Neural cell (in vitro differentiated cells): ENCODE results near the gene EMP3. TPM values are rescaled to one million over a fixed set of nuclear protein-coding genes. Genes with fewer than 3 reads are reported as not detected.

ENCODE experiments used
- H2AFZ ChIP-seq: fragments of 200-600, 300-800 bp; sonication (generic), shearing (Covaris generic); 2 replicates; pipeline ENCODE4 v1.6.0; 2014; ENCODE audit warnings: low read depth, mild to moderate bottlenecking, antibody characterized with exemption, low read length, moderate library complexity
- H3F3A ChIP-seq: fragments of 200-600 bp; shearing (Covaris generic); 2 replicates; pipeline ENCODE4 v1.6.1; 2016; ENCODE audit warnings: mild to moderate bottlenecking, moderate library complexity, mixed read lengths, antibody characterized with exemption, low read length; ENCODE audit not compliant: insufficient read depth, poor library complexity, severe bottlenecking
- H3K27ac ChIP-seq: fragments of 200-600, 300-800 bp; sonication (generic), shearing (Covaris generic); 2 replicates; pipeline ENCODE4 v1.5.1; 2014; ENCODE audit warnings: mild to moderate bottlenecking, low read length, moderate library complexity
- H3K27me3 ChIP-seq: fragments of 300-800, 200-600 bp; sonication (generic), shearing (Covaris generic); 2 replicates; pipeline ENCODE4 v1.6.0; 2014; ENCODE audit warnings: mild to moderate bottlenecking, low read depth, low read length, moderate library complexity; ENCODE audit not compliant: insufficient read depth
- H3K36me3 ChIP-seq: fragments of 300-800, 200-600 bp; sonication (generic), shearing (Covaris generic); 2 replicates; pipeline ENCODE4 v1.5.1; 2014; ENCODE audit warnings: mild to moderate bottlenecking, antibody characterized with exemption, low read length, moderate library complexity; ENCODE audit not compliant: insufficient read depth
- H3K4me2 ChIP-seq: fragments of 300-800, 200-600 bp; sonication (generic), shearing (Covaris generic); 2 replicates; pipeline ENCODE4 v1.6.0; 2014; ENCODE audit warnings: mild to moderate bottlenecking, low read length
- H3K4me3 ChIP-seq: fragments of 300-800, 200-600 bp; sonication (generic), shearing (Covaris generic); 2 replicates; pipeline ENCODE4 v1.5.1; 2014; ENCODE audit warnings: mild to moderate bottlenecking, low read length, moderate library complexity
- H3K79me2 ChIP-seq: fragments of 200-600 bp; shearing (Covaris generic); replicated peaks from 2 replicates; pipeline ENCODE4 v1.6.0; 2014; ENCODE audit warnings: mild to moderate bottlenecking, low read length, moderate library complexity; ENCODE audit not compliant: insufficient read depth
- H3K9ac ChIP-seq: fragments of 300-800, 200-600 bp; sonication (generic), shearing (Covaris generic); 2 replicates; pipeline ENCODE4 v1.6.1; 2016; ENCODE audit warnings: mild to moderate bottlenecking, low read length, mixed read lengths
- H3K9me2 ChIP-seq: fragments of 200-600 bp; shearing (Covaris generic); 2 replicates; pipeline ENCODE4 v1.6.1; 2016; ENCODE audit warnings: mild to moderate bottlenecking, low read length, mixed read lengths; ENCODE audit not compliant: insufficient read depth
- H3K9me3 ChIP-seq: fragments of 200-600, 300-800 bp; sonication (generic), shearing (Covaris generic); 2 replicates; pipeline ENCODE4 v1.6.1; 2016; ENCODE audit warnings: mild to moderate bottlenecking, mixed run types, low read length, moderate library complexity, mixed read lengths
- H4K20me1 ChIP-seq: fragments of 200-600 bp; shearing (Covaris generic); 2 replicates; pipeline ENCODE4 v1.6.1; 2016; ENCODE audit warnings: mild to moderate bottlenecking, mixed run types; ENCODE audit not compliant: insufficient read depth
- CTCF ChIP-seq: fragments of 450-650 bp; IDR thresholded peaks from 2 replicates; pipeline ENCODE4 v1.5.1; 2014; ENCODE audit warnings: antibody characterized with exemption, mild to moderate bottlenecking, moderate library complexity; ENCODE audit not compliant: poor library complexity, severe bottlenecking
- EP300 ChIP-seq: fragments of 450-650 bp; conservative IDR thresholded peaks from 2 replicates; pipeline ENCODE4 v1.6.1; 2014; ENCODE audit warnings: antibody characterized with exemption, mild to moderate bottlenecking, moderate library complexity; ENCODE audit not compliant: poor library complexity, severe bottlenecking
- EZH2 ChIP-seq: fragments of 200-600, 300-800 bp; shearing (Covaris generic), sonication (generic); IDR thresholded peaks from 2 replicates; pipeline ENCODE4 v1.6.1; 2014; ENCODE audit warnings: antibody characterized with exemption, low read length, borderline replicate concordance, mild to moderate bottlenecking; ENCODE audit not compliant: insufficient read depth, poor library complexity, severe bottlenecking
- MXI1 ChIP-seq: fragments of 450-650 bp; conservative IDR thresholded peaks from 2 replicates; pipeline ENCODE4 v1.6.1; 2014; ENCODE audit warnings: antibody characterized with exemption, mild to moderate bottlenecking; ENCODE audit not compliant: poor library complexity, severe bottlenecking
- POLR2AphosphoS5 ChIP-seq: IDR thresholded peaks from 2 replicates; pipeline ENCODE4 v1.6.1; 2012
- RAD21 ChIP-seq: fragments of 450-650 bp; conservative IDR thresholded peaks from 2 replicates; pipeline ENCODE4 v1.6.1; 2014; ENCODE audit warnings: antibody characterized with exemption, mild to moderate bottlenecking, moderate library complexity
- REST ChIP-seq: IDR thresholded peaks from 2 replicates; pipeline ENCODE4 v1.6.1; 2012; ENCODE audit warnings: borderline replicate concordance
- SMC3 ChIP-seq: fragments of 450-650 bp; conservative IDR thresholded peaks from 2 replicates; pipeline ENCODE4 v1.6.1; 2014; ENCODE audit warnings: antibody characterized with exemption, mild to moderate bottlenecking, moderate library complexity; ENCODE audit not compliant: poor library complexity
- TAF1 ChIP-seq: IDR thresholded peaks from 2 replicates; pipeline ENCODE4 v1.6.1; 2012; ENCODE audit warnings: low read depth
- polyA plus RNA-seq: library from polyadenylated mRNA; depleted of rRNA; stranded (reverse); fragments of >200 nt; gene quantifications from 2 replicates; pipeline ENCODE4 v1.2.3, GENCODE V29; 2014

The EMP3 gene
- polyA plus RNA-seq, 1 donor from 2014 or later, result not detected

GRCh38 chr19:48346191-48346590 is 20.8 kb downstream of the EMP3 start:
- H3K79me2 ChIP-seq, result no peaks in the 10 kb centered on the region
- H2AFZ ChIP-seq, result no peak overlapping the region
- TF ChIP-seq MXI1 (no peak), CTCF (no peak), SMC3 (no peak), EZH2 (no peak), TAF1 (no peak), RAD21 (no peak), EP300 (no peak), POLR2AphosphoS5 (no peak), REST (no peak)
- no peaks in the 10 kb centered on the region for H3K9me2 ChIP-seq
- no peaks in the 10 kb centered on the region for H3F3A ChIP-seq
- no peak overlapping the region for H3K9ac ChIP-seq
- H3K36me3 ChIP-seq, result no peaks in the 10 kb centered on the region
- H3K4me3 ChIP-seq, result no peak overlapping the region
- no peaks in the 10 kb centered on the region for H4K20me1 ChIP-seq
- no peaks in the 10 kb centered on the region for H3K27me3 ChIP-seq
- H3K9me3 ChIP-seq, result no peaks in the 10 kb centered on the region
- H3K27ac ChIP-seq, result no peak overlapping the region
- H3K4me2 ChIP-seq, result no peak overlapping the region

GRCh38 chr19:48348045-48348444 is 22.7 kb downstream of the EMP3 start:
- H4K20me1 ChIP-seq, result no peaks in the 10 kb centered on the region
- no peaks in the 10 kb centered on the region for H3F3A ChIP-seq
- no peak overlapping the region for H3K27ac ChIP-seq
- no peak overlapping the region for H3K9ac ChIP-seq
- H2AFZ ChIP-seq, result no peak overlapping the region
- TF ChIP-seq SMC3 (no peak), RAD21 (no peak), EP300 (no peak), CTCF (no peak), REST (no peak), EZH2 (no peak), TAF1 (no peak), POLR2AphosphoS5 (no peak), MXI1 (no peak)
- H3K36me3 ChIP-seq, result no peaks in the 10 kb centered on the region
- no peaks in the 10 kb centered on the region for H3K27me3 ChIP-seq
- H3K79me2 ChIP-seq, result no peaks in the 10 kb centered on the region
- no peak overlapping the region for H3K4me3 ChIP-seq
- no peaks in the 10 kb centered on the region for H3K9me2 ChIP-seq
- no peaks in the 10 kb centered on the region for H3K9me3 ChIP-seq
- no peak overlapping the region for H3K4me2 ChIP-seq
